KMS-11 (cell line): Measurements from ENCODE around the gene RBFOX2.

Experiments
- H2AFZ ChIP-seq: fragments of 200-600 bp; sonication (generic); 2 replicates; pipeline ENCODE4 v1.6.1; 2016; ENCODE audit warnings: antibody characterized with exemption, mixed run types, low read depth
- H3K27ac ChIP-seq: fragments of 200-600 bp; sonication (generic); 2 replicates; pipeline ENCODE4 v1.6.1; 2016; ENCODE audit warnings: mild to moderate bottlenecking, mixed run types
- H3K27me3 ChIP-seq: fragments of 200-600 bp; sonication (generic); 2 replicates; pipeline ENCODE4 v1.6.1; 2017; ENCODE audit warnings: mild to moderate bottlenecking, low read depth, mixed run types, moderate library complexity; ENCODE audit not compliant: insufficient read depth
- H3K36me3 ChIP-seq: fragments of 200-600 bp; sonication (generic); 2 replicates; pipeline ENCODE4 v1.6.1; 2017; ENCODE audit warnings: mild to moderate bottlenecking, mixed run types; ENCODE audit not compliant: insufficient read depth
- H3K4me1 ChIP-seq: fragments of 200-600 bp; sonication (generic); 2 replicates; pipeline ENCODE4 v1.6.1; 2016; ENCODE audit warnings: mild to moderate bottlenecking, low read depth, mixed run types; ENCODE audit not compliant: poor library complexity, severe bottlenecking
- H3K4me2 ChIP-seq: fragments of 200-600 bp; sonication (generic); 2 replicates; pipeline ENCODE4 v1.7.0; 2016; ENCODE audit warnings: mild to moderate bottlenecking, mixed run types
- H3K4me3 ChIP-seq: fragments of 200-600 bp; sonication (generic); IDR thresholded peaks from 2 replicates; pipeline ENCODE4 v1.6.1; 2017; ENCODE audit warnings: low read depth, low read length, mixed read lengths; ENCODE audit not compliant: insufficient read depth
- H3K79me2 ChIP-seq: fragments of 200-600 bp; sonication (generic); 2 replicates; pipeline ENCODE4 v1.6.1; 2016; ENCODE audit warnings: low read depth, mixed run types; ENCODE audit not compliant: insufficient read depth
- H3K9ac ChIP-seq: fragments of 200-600 bp; sonication (generic); 2 replicates; pipeline ENCODE4 v1.6.1; 2016; ENCODE audit warnings: mild to moderate bottlenecking, mixed run types
- H4K20me1 ChIP-seq: fragments of 200-600 bp; sonication (generic); 2 replicates; pipeline ENCODE4 v1.6.1; 2016; ENCODE audit warnings: mild to moderate bottlenecking, mixed run types; ENCODE audit not compliant: insufficient read depth
- TF ChIP-seq, protein P1 (sequence below): fragments of 200-600 bp; sonication (generic); conservative IDR thresholded peaks from 2 replicates; pipeline ENCODE4 v1.6.1; 2017; ENCODE audit warnings: low read depth, mild to moderate bottlenecking, antibody characterized with exemption, low read length, moderate library complexity, mixed read lengths

Gene RBFOX2

DNA sequence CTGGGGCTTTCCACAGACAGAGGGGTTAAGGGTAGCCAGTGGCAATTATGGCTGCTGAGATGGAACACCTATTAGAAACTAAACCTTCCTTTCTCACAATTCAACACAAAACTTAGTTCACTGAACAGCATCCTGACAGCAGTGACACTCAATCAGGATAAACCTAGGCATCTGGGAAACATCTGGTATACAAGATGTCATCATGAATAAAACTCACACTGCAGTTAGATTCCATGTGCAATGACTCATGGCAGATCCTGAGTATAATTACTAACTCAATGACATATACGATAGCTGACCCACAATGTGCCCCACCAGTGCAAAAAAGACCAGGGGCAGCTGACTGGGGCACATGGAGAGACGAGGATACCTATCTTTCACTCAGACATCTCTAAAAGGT lies 17.7 kb downstream of the RBFOX2 start:
- Histone ChIP-seq H3K9ac (no peak overlapping the region), H3K79me2 (no peaks in the 10 kb centered on the region), H3K4me2 (no peak overlapping the region), H3K4me1 (peaks cover 11% of the 10 kb centered on the region), H3K27me3 (no peaks in the 10 kb centered on the region), H4K20me1 (no peaks in the 10 kb centered on the region), H2AFZ (no peak overlapping the region), H3K27ac (no peak overlapping the region), H3K36me3 (no peaks in the 10 kb centered on the region), H3K4me3 (no peak overlapping the region)
- TF ChIP-seq, protein P1, sequence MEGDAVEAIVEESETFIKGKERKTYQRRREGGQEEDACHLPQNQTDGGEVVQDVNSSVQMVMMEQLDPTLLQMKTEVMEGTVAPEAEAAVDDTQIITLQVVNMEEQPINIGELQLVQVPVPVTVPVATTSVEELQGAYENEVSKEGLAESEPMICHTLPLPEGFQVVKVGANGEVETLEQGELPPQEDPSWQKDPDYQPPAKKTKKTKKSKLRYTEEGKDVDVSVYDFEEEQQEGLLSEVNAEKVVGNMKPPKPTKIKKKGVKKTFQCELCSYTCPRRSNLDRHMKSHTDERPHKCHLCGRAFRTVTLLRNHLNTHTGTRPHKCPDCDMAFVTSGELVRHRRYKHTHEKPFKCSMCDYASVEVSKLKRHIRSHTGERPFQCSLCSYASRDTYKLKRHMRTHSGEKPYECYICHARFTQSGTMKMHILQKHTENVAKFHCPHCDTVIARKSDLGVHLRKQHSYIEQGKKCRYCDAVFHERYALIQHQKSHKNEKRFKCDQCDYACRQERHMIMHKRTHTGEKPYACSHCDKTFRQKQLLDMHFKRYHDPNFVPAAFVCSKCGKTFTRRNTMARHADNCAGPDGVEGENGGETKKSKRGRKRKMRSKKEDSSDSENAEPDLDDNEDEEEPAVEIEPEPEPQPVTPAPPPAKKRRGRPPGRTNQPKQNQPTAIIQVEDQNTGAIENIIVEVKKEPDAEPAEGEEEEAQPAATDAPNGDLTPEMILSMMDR = no peak

DNA sequence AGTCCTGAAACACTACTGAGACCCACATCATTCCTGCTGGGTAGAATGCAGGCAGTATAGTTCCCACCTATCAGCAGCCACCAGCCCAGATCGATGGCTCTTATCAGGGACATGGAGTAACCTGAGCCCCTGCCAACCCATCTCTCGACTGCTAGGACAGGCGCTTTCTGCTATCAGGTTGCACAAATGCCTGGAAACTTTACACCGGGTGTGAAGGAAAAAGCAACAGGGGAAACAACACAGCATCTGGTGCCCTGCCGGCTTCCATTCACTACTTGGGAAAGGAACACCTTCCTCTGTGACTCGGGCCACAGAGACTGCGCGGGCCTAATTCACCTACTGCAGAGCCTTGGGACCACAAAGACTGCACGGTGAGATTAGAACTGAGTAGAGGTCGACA lies 18.5 kb downstream of the RBFOX2 start:
- H4K20me1 ChIP-seq = no peaks in the 10 kb centered on the region
- no peak overlapping the region for H2AFZ ChIP-seq
- H3K27ac ChIP-seq = no peak overlapping the region
- TF ChIP-seq, protein P1 = no peak
- no peaks in the 10 kb centered on the region for H3K36me3 ChIP-seq
- H3K9ac ChIP-seq = no peak overlapping the region
- H3K4me2 ChIP-seq = no peak overlapping the region
- no peak overlapping the region for H3K4me3 ChIP-seq
- H3K4me1 ChIP-seq = peaks cover 3% of the 10 kb centered on the region
- H3K79me2 ChIP-seq = no peaks in the 10 kb centered on the region
- H3K27me3 ChIP-seq = no peaks in the 10 kb centered on the region

DNA sequence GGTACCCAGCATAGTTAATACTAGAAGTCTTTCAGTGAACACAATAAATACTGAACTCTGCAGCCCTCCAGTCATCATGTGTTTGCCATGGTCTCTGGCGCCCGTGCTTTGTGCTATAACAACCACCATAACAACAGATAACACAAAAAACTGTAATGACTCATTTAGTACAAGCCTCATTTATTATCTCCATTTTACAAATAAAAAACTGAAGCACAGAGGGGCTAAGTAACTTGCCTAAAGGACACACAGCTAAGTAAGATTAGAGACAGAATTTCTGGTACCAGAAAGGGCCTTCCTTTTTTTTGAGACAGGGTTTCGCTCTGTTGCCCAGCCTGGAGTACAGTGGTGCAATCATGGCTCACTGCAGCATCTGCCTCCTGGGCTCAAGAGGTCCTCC lies 19.5 kb downstream of the RBFOX2 start:
- Histone ChIP-seq H3K27ac (no peak overlapping the region), H4K20me1 (no peaks in the 10 kb centered on the region), H3K4me2 (no peak overlapping the region), H3K9ac (no peak overlapping the region), H2AFZ (no peak overlapping the region), H3K79me2 (no peaks in the 10 kb centered on the region), H3K27me3 (no peaks in the 10 kb centered on the region), H3K4me3 (no peak overlapping the region), H3K4me1 (no peaks in the 10 kb centered on the region), H3K36me3 (no peaks in the 10 kb centered on the region)
- TF ChIP-seq, protein P1 = no peak

DNA sequence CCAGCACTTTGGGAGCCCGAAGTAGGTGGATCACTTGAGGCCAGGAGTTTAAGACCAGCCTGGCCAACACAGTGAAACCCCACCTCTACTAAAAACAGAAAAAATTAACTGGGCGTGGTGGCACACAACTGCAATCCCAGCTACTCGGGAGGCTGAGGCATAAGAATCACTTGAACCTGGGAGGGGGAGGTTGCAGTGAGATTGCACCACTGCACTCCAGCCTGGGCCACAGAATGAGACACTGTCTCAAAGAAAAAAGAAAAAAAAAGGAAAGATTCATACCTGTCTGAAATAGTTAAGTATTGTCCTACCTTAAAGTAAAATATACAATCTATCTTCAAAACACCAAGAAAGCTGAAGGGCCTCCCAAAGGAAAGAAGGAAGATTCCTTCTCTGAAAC lies 20.1 kb downstream of the RBFOX2 start:
- no peaks in the 10 kb centered on the region for H3K36me3 ChIP-seq
- no peaks in the 10 kb centered on the region for H4K20me1 ChIP-seq
- no peak overlapping the region for H3K27ac ChIP-seq
- H3K4me2 ChIP-seq = no peak overlapping the region
- H3K79me2 ChIP-seq = no peaks in the 10 kb centered on the region
- H3K4me1 ChIP-seq = no peaks in the 10 kb centered on the region
- TF ChIP-seq, protein P1 = no peak
- no peak overlapping the region for H2AFZ ChIP-seq
- no peaks in the 10 kb centered on the region for H3K27me3 ChIP-seq
- H3K9ac ChIP-seq = no peak overlapping the region
- H3K4me3 ChIP-seq = no peak overlapping the region
